ENCODE results near the gene SNX32. TPM values are rescaled to one million over a fixed set of nuclear protein-coding genes. Genes with fewer than 3 reads are reported as not detected.

The SNX32 gene
- total and polyA plus RNA-seq, 2 of the 13 experiments (the other 11 are each of a cell fraction or from before 2014, with no cell fraction given): 0.09 to 0.34 TPM

DNA sequence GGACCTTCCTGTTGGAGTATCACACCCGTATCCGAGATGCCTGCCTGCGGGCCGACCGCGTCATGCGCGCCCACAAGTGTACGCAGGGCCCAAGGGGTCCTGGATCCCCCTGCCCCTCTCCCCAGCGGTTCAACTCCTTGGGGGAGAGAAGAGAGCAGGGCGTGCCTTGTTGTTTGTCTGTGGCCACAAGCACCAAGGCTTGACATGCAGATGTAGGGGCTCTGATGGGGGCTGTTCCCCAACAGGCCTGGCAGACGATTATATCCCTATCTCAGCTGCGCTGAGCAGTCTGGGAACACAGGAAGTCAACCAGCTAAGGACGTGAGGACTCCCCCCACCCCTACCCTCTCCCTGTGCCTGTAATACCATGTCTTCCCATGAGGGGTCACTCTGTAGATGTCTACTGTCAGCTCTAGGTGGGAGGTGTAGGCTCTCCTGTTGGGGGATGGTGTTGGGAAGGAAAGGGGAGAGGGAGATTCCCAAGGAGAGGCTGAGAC lies 17.4 kb downstream of the SNX32 start (continued):
- TF ChIP-seq, protein P1, sequence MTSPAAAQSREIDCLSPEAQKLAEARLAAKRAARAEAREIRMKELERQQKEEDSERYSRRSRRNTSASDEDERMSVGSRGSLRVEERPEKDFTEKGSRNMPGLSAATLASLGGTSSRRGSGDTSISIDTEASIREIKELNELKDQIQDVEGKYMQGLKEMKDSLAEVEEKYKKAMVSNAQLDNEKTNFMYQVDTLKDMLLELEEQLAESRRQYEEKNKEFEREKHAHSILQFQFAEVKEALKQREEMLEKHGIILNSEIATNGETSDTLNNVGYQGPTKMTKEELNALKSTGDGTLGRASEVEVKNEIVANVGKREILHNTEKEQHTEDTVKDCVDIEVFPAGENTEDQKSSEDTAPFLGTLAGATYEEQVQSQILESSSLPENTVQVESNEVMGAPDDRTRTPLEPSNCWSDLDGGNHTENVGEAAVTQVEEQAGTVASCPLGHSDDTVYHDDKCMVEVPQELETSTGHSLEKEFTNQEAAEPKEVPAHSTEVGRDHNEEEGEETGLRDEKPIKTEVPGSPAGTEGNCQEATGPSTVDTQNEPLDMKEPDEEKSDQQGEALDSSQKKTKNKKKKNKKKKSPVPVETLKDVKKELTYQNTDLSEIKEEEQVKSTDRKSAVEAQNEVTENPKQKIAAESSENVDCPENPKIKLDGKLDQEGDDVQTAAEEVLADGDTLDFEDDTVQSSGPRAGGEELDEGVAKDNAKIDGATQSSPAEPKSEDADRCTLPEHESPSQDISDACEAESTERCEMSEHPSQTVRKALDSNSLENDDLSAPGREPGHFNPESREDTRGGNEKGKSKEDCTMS (CRISPR knock-in tag; conservative IDR thresholded peaks at IDR 0.05): no peak

DNA sequence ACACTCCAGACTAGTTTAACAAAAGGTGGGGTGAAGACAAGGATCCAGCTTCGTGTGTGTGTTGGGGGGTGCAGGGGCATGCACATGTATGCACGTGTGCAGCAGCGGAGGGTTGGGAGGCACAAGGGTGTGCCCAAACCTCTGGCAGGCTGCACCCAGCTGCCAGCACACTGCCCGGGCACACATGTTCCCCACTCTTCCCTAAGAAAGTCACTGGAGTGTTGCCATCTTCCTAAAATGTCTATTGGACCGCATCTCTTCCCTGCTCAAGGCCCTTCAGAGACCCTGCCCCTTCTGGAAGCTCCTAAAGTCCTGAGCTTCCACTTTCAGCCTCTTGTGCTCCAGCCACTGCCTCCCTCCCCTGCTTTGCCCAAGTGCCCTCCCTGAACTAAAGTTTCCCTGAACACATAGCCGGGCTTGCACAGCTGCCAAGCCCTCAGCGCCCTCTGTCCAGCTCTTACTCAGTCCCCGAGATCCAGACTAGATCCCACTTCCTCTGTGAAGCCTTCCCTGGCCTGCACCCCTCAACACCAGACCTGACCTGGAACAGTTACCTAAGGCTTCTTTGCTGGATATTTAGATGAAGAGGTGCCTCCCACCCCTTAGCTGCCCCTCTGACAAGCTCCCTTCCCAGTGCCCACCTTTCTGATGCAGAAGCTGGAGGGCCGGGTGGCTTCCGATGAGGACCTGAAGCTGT lies 18.2 kb downstream of the SNX32 start:
- no peak overlapping the region for H2AFZ ChIP-seq (ENCODE audit: low read length)
- peaks cover 14 to 34% of the 10 kb centered on the region in 2 experiments for H3K36me3 ChIP-seq (replicated peaks in 1 of 2; ENCODE audit: control insufficient read depth in 1 of 2, insufficient read depth in 2 of 2, low read length in 2 of 2)
- peaks cover 14% of the 10 kb centered on the region for H3K79me2 ChIP-seq (ENCODE audit: insufficient read depth, low read length)
- H3K9ac ChIP-seq (ENCODE audit: insufficient read depth, low read depth, low read length): no peak overlapping the region
- CTCF ChIA-PET (ENCODE audit: low intra/inter-chr PET ratio, low total read pairs): no interaction called here
- ATAC-seq (no peak), DNase-seq (ENCODE audit: low spot score) (no peak), FAIRE-seq (no peak)
- no peak overlapping the region for H3K27ac ChIP-seq (ENCODE audit: extremely low read length, insufficient read depth, low read length)
- H3K4me2 ChIP-seq (ENCODE audit: low read depth, low read length): no peak overlapping the region
- H3K9me3 ChIP-seq (ENCODE audit: low read length): 0 out of 2 replicates have a peak, but pooled peaks cover 4% of the 10 kb centered on the region
- POLR2A ChIA-PET: interaction anchor here (0.9 to 4.1 kb wide), 5 partner anchors 8 to 38 kb away, joined by 4 to 20 read pairs (median 6); partner anchors contain the start of genes CCDC85B and MUS81
- BruUV-seq (replicated peaks): no TSS peak
- intact Hi-C loops (cut with micrococcal nuclease; ENCODE audit: unreplicated experiment) (no loop called here), in situ Hi-C loops (cut with HindIII; ENCODE audit: extremely low pct_ligation_motif_present, low pct_unique_long_range_greater_than_20kb) (loop anchor here (10.0 kb wide), 1 partner anchor 297 kb away; the partner anchor contains the start of gene LTBP3)
- H3K4me3 ChIP-seq (replicated peaks in 1 of 3; ENCODE audit: insufficient read depth in 1 of 3, low read depth in 2 of 3, low read length in 3 of 3): no peak overlapping the region
- peaks cover 74% of the 10 kb centered on the region for H3K4me1 ChIP-seq (ENCODE audit: insufficient read depth, low read length)
- WGBS (ENCODE audit: low lambda C conversion rate): 94% methylated on average over 8 of the region's 10 CpGs
- no peaks in the 10 kb centered on the region for H3K27me3 ChIP-seq (ENCODE audit: control insufficient read depth in 1 of 2, insufficient read depth in 2 of 2, low read length in 2 of 2)
- H4K20me1 ChIP-seq (ENCODE audit: insufficient read depth, low read length): peaks cover 43% of the 10 kb centered on the region
- TF ChIP-seq SIX1 (CRISPR knock-in tag; IDR thresholded peaks at IDR 0.05; ENCODE audit: borderline replicate concordance): no peak
- no peak for TF ChIP-seq ISL2 (CRISPR knock-in tag; IDR thresholded peaks at IDR 0.05)
- TF ChIP-seq, protein P2, sequence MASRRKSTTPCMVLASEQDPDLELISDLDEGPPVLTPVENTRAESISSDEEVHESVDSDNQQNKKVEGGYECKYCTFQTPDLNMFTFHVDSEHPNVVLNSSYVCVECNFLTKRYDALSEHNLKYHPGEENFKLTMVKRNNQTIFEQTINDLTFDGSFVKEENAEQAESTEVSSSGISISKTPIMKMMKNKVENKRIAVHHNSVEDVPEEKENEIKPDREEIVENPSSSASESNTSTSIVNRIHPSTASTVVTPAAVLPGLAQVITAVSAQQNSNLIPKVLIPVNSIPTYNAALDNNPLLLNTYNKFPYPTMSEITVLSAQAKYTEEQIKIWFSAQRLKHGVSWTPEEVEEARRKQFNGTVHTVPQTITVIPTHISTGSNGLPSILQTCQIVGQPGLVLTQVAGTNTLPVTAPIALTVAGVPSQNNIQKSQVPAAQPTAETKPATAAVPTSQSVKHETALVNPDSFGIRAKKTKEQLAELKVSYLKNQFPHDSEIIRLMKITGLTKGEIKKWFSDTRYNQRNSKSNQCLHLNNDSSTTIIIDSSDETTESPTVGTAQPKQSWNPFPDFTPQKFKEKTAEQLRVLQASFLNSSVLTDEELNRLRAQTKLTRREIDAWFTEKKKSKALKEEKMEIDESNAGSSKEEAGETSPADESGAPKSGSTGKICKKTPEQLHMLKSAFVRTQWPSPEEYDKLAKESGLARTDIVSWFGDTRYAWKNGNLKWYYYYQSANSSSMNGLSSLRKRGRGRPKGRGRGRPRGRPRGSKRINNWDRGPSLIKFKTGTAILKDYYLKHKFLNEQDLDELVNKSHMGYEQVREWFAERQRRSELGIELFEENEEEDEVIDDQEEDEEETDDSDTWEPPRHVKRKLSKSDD (CRISPR knock-in tag; IDR thresholded peaks at IDR 0.05; ENCODE audit: low read depth): no peak
- no peak for TF ChIP-seq NKX3-1 (CRISPR knock-in tag; IDR thresholded peaks at IDR 0.05)
- TF ChIP-seq ZNF549 (CRISPR knock-in tag; IDR thresholded peaks at IDR 0.05): no peak
- TF ChIP-seq, protein P3, sequence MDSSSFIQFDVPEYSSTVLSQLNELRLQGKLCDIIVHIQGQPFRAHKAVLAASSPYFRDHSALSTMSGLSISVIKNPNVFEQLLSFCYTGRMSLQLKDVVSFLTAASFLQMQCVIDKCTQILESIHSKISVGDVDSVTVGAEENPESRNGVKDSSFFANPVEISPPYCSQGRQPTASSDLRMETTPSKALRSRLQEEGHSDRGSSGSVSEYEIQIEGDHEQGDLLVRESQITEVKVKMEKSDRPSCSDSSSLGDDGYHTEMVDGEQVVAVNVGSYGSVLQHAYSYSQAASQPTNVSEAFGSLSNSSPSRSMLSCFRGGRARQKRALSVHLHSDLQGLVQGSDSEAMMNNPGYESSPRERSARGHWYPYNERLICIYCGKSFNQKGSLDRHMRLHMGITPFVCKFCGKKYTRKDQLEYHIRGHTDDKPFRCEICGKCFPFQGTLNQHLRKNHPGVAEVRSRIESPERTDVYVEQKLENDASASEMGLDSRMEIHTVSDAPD (CRISPR knock-in tag; IDR thresholded peaks at IDR 0.05): no peak
- no peak for TF ChIP-seq ZNF652 (CRISPR knock-in tag; IDR thresholded peaks at IDR 0.05; ENCODE audit: borderline replicate concordance, low read depth)
- peak; percentile 61 for TF ChIP-seq POLR2G (IDR thresholded peaks at IDR 0.05; ENCODE audit: low read depth, low read length)
- TF ChIP-seq ZFP37 (CRISPR knock-in tag; IDR thresholded peaks at IDR 0.05; ENCODE audit: borderline replicate concordance): no peak
- TF ChIP-seq NAIF1 (CRISPR knock-in tag; IDR thresholded peaks at IDR 0.05; ENCODE audit: borderline replicate concordance): no peak
- TF ChIP-seq AKAP8 (CRISPR knock-in tag; IDR thresholded peaks at IDR 0.05): peak; percentile 2; the same call in 1 of the 2 replicates
- TF ChIP-seq POLR2A (IDR thresholded peaks at IDR 0.05; ENCODE audit: insufficient read depth in 1 of 2, low read depth in 2 of 2, low read length in 2 of 2): 0 out of 4 replicates have a peak, but pooled peaks of 1 of the 2 experiments have one; percentile 29
- TF ChIP-seq SSRP1 (CRISPR knock-in tag; IDR thresholded peaks at IDR 0.05): no peak
- TF ChIP-seq SOX5 (CRISPR knock-in tag; IDR thresholded peaks at IDR 0.05; ENCODE audit: borderline replicate concordance): no peak
- no peak for TF ChIP-seq SIN3A (IDR thresholded peaks at IDR 0.05; ENCODE audit: borderline replicate concordance, low read depth, low read length)
- TF ChIP-seq IKZF1 (IDR thresholded peaks at IDR 0.05): no peak
